Measurements from ENCODE around the gene MYLK.

The MYLK gene

GRCh38 chr3:123626881-123627280 lies 257.3 kb downstream of the MYLK start:
- FAIRE-seq (no peak), DNase-seq (ENCODE audit: insufficient read length, low spot score) (no peak)
- no peak for TF ChIP-seq CTCF (IDR thresholded peaks at IDR 0.05; ENCODE audit: insufficient read depth, missing control alignments)

DNA sequence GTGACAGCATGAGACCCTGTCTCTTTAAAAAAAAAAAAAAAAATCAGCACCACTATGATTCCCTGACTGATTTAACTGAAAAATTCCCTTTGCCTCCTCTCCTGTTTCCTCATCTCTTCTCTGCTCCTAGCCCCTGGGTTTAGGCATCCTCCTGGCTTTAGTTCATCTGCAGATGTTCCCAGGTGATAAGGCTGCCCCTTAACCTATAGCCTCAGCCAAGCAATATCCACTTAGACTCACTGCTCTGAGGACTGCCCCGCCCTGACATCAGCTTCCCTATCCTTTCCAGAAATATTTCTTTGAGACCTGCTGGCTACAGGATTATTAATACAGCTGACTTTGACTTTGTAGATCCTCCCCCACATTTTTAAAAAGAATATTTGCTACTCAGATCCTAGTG lies 259.8 kb downstream of the MYLK start:
- TF ChIP-seq CTCF (IDR thresholded peaks at IDR 0.05; ENCODE audit: insufficient read depth, missing control alignments): no peak
- DNase-seq (ENCODE audit: insufficient read length, low spot score) (no peak), FAIRE-seq (no peak)

DNA sequence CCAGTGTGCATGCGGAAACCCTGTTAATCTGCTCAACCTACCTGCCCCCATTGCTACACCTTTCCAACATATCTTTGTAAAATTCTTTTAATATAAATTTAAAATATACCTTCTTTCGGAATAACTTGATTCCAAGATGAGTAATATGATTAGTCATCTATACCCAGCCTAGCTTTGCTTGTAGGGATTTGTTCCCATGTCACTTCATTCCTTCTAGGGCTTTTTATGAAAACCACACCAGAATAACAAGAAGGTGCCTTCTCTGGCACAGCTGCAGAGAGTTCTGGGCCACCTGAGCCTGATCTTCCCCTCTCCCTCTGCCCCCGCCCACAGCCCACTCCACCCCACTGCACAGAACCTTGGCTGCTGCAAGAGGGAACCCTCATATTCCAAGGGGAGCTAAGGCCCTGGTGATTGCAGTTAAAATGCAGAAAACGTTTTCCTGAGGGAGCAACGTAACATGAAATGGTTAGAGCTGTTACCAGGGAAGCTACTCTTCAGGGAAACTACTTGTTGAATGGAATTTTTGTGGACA lies 260.7 kb downstream of the MYLK start:
- DNase-seq (ENCODE audit: insufficient read length, low spot score) (no peak), FAIRE-seq (no peak)
- no peak for TF ChIP-seq CTCF (IDR thresholded peaks at IDR 0.05; ENCODE audit: insufficient read depth, missing control alignments)

DNA sequence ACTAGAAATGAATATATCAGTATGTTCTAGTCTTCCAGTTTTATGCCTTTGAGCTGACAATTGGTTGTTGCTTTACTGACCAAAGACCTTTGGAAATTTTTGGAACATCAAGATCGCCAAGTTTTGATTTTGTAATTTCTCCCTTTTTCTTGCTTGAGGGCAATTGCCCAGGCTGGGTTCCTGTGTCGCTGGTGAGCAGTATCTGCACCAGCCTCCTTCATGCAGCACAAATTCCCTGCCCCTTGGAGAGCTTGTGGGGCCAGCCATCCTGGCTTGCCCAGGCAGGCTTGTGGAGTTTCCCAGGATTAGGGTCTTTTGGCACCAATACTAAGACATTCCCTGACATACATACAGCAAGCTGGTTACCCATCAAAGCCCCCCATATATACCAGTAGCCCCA lies 261.4 kb downstream of the MYLK start:
- DNase-seq (ENCODE audit: insufficient read length, low spot score) (no peak), FAIRE-seq (no peak)
- no peak for TF ChIP-seq CTCF (IDR thresholded peaks at IDR 0.05; ENCODE audit: insufficient read depth, missing control alignments)

- FAIRE-seq: no peak
Measured at GRCh38 chr3:123621850-123622189, 262.3 kb downstream of the MYLK start.

GRCh38 chr3:123621186-123621849 lies 262.8 kb downstream of the MYLK start:
- FAIRE-seq (no peak), DNase-seq (ENCODE audit: insufficient read length, low spot score) (no peak)
- TF ChIP-seq CTCF (IDR thresholded peaks at IDR 0.05; ENCODE audit: insufficient read depth, missing control alignments): no peak

More at GRCh38 chr3:123621850-123622189, 262.3 kb downstream of the MYLK start:
- no peak for DNase-seq (ENCODE audit: insufficient read length, low spot score)
- TF ChIP-seq CTCF (IDR thresholded peaks at IDR 0.05; ENCODE audit: insufficient read depth, missing control alignments): no peak

GRCh38 chr3:123620343-123620742 lies 263.8 kb downstream of the MYLK start:
- FAIRE-seq: no peak
- DNase-seq (ENCODE audit: insufficient read length, low spot score): no peak
- no peak for TF ChIP-seq CTCF (IDR thresholded peaks at IDR 0.05; ENCODE audit: insufficient read depth, missing control alignments)

All from D721Med (cell line).